Tibial artery (tissue), 4 donors: ENCODE measurements around the gene EFHD1.

Experiments used
- DNase-seq, 2 donors: peaks; one replicate each; pipeline ENCODE4 v3.0.0-alpha.2; 2019
- H3K27ac ChIP-seq, 2 donors: fragments of 200-600 bp; sonication (generic) in 1 of 2; 1 replicate in 1 of 2; 2 replicates in 1 of 2; pipeline ENCODE4 v1.5.1; 2018 to 2019; ENCODE audit warnings: mild to moderate bottlenecking in 1 of 2
- H3K27me3 ChIP-seq, 2 donors: fragments of 200-600 bp; sonication (generic) in 1 of 2; one replicate each; pipeline versions ENCODE4 v1.5.1 to v1.6.0; 2016 to 2019
- H3K36me3 ChIP-seq, 3 donors: fragments of 200-600 bp; sonication (generic) in 2 of 3; one replicate each; pipeline ENCODE4 v1.5.1; 2016 to 2019; ENCODE audit warnings: mild to moderate bottlenecking in 2 of 3
- H3K4me1 ChIP-seq, 4 donors: fragments of 200-600 bp; sonication (generic) in 2 of 4; 1 replicate in 3 of 4; 2 replicates in 1 of 4; pipeline ENCODE4 v1.5.1; 2016 to 2019
- H3K4me3 ChIP-seq, 2 donors: fragments of 200-600 bp; sonication (generic) in 1 of 2; 1 replicate in 1 of 2; 2 replicates in 1 of 2; pipeline ENCODE4 v1.5.1; 2018 to 2019; ENCODE audit warnings: mild to moderate bottlenecking in 2 of 2
- H3K9me3 ChIP-seq, 3 donors: fragments of 200-600 bp; sonication (generic) in 1 of 3; one replicate each; pipeline ENCODE4 v1.5.1; 2016 to 2019
- CTCF ChIP-seq, 2 experiments: fragments of 200-600 bp in 1 of 2; fragments of 450-650 bp in 1 of 2; IDR thresholded peaks; one replicate each; pipeline ENCODE4 v1.5.1; 2017 to 2019; ENCODE audit warnings: antibody characterized with exemption in 2 of 2, mild to moderate bottlenecking in 1 of 2, moderate library complexity in 1 of 2
- intact Hi-C: fragments of 100-400 bp; cut with DNase I; formaldehyde crosslinking; loops from one replicate; pipeline ENCODE4 v1.15.0; 2023; ENCODE audit warnings: low total_unique reads

The EFHD1 gene

GRCh38 chr2:232633413-232634205, at the start of gene EFHD1:
Gene EFHD1, plus strand, starts transcription at chr2:232633604. Its CDS starts 101 bp downstream, at chr2:232633705.
- Histone ChIP-seq H3K27me3 (no peaks in the 10 kb centered on the region), H3K4me3 (peak within 1 kb of the TSS; percentile 77 to 96), H3K27ac (peak within 1 kb of the TSS; percentile 90 to 93), H3K36me3 (no peaks in the 10 kb centered on the region), H3K4me1 (peaks cover 0 to 63% (median 37%) of the 10 kb centered on the region in 4 donors), H3K9me3 (no peaks in the 10 kb centered on the region)
- peak; percentile 82 to 93 for DNase-seq
- intact Hi-C loops = no loop called here
- TF ChIP-seq CTCF (IDR thresholded peaks at IDR 0.05) = no peak

GRCh38 chr2:232584238-232584637, 49.2 kb upstream of the EFHD1 start:
- intact Hi-C loops = no loop called here
- H3K27me3 ChIP-seq = no peaks in the 10 kb centered on the region
- H3K4me1 ChIP-seq = peaks cover 0 to 9% (median 8%) of the 10 kb centered on the region in 4 donors
- peaks cover 34 to 51% (median 48%) of the 10 kb centered on the region in 3 donors for H3K36me3 ChIP-seq
- no peak for DNase-seq
- TF ChIP-seq CTCF (IDR thresholded peaks at IDR 0.05) = no peak
- H3K4me3 ChIP-seq = no peak overlapping the region
- no peaks in the 10 kb centered on the region for H3K9me3 ChIP-seq
- no peak overlapping the region for H3K27ac ChIP-seq

- Histone ChIP-seq H3K27me3 (no peaks in the 10 kb centered on the region), H3K36me3 (peaks cover 23 to 28% (median 25%) of the 10 kb centered on the region in 3 donors), H3K9me3 (no peaks in the 10 kb centered on the region), H3K27ac (no peak overlapping the region), H3K4me1 (peaks cover 0 to 14% (median 12%) of the 10 kb centered on the region in 4 donors), H3K4me3 (no peak overlapping the region)
- intact Hi-C loops = no loop called here
- DNase-seq = no peak
- TF ChIP-seq CTCF (IDR thresholded peaks at IDR 0.05) = no peak
Measured at GRCh38 chr2:232586943-232587505, 46.4 kb upstream of the EFHD1 start.

GRCh38 chr2:232587512-232587911, 45.9 kb upstream of the EFHD1 start:
- DNase-seq = no peak
- H3K36me3 ChIP-seq = peaks cover 18 to 24% (median 20%) of the 10 kb centered on the region in 3 donors
- TF ChIP-seq CTCF (IDR thresholded peaks at IDR 0.05) = no peak
- H3K27me3 ChIP-seq = no peaks in the 10 kb centered on the region
- H3K4me3 ChIP-seq = no peak overlapping the region
- H3K27ac ChIP-seq = no peak overlapping the region
- no peaks in the 10 kb centered on the region for H3K9me3 ChIP-seq
- peaks cover 0 to 16% (median 12%) of the 10 kb centered on the region in 4 donors for H3K4me1 ChIP-seq
- intact Hi-C loops = no loop called here

- no peak for TF ChIP-seq CTCF (IDR thresholded peaks at IDR 0.05)
- Histone ChIP-seq H3K9me3 (no peaks in the 10 kb centered on the region), H3K27me3 (no peaks in the 10 kb centered on the region), H3K27ac (peak overlapping the region in 1 of 2 donors; percentile 74), H3K4me3 (no peak overlapping the region), H3K4me1 (peaks cover 0 to 21% (median 13%) of the 10 kb centered on the region in 4 donors), H3K36me3 (peaks cover 13 to 19% (median 15%) of the 10 kb centered on the region in 3 donors)
- DNase-seq = peak in 1 of 2 donors; percentile 56
- intact Hi-C loops = no loop called here
Measured at GRCh38 chr2:232588031-232588430, 45.4 kb upstream of the EFHD1 start.
